AG09309 (cell line): ENCODE results near the gene CELF4.

Experiments used
- DNase-seq: peaks from one replicate; pipeline ENCODE4 v3.0.0-alpha.2; 2010; ENCODE audit warnings: low read depth
- H3K4me3 ChIP-seq: 2 replicates; pipeline ENCODE4 v1.5.1; 2011; ENCODE audit warnings: mild to moderate bottlenecking, low read depth, low read length, moderate library complexity; ENCODE audit not compliant: control insufficient read depth
- CTCF ChIP-seq: IDR thresholded peaks from 2 replicates; pipeline ENCODE4 v1.5.1; 2011; ENCODE audit warnings: mild to moderate bottlenecking, low read depth, low read length, inconsistent platforms; ENCODE audit not compliant: insufficient read depth, control insufficient read depth; ENCODE audit errors: missing control alignments

CELF4 gene

GRCh38 chr18:37351110-37351509 is 214.5 kb downstream of the CELF4 start:
- DNase-seq, result no peak
- H3K4me3 ChIP-seq, result no peak overlapping the region
- no peak for TF ChIP-seq CTCF

- TF ChIP-seq CTCF, result no peak
- no peak overlapping the region for H3K4me3 ChIP-seq
- no peak for DNase-seq
These were observed 216.9 kb downstream of the CELF4 start for GRCh38 chr18:37348729-37349128.

GRCh38 chr18:37346048-37346447 is 219.6 kb downstream of the CELF4 start:
- TF ChIP-seq CTCF, result no peak
- DNase-seq, result no peak
- H3K4me3 ChIP-seq, result no peak overlapping the region

- DNase-seq, result no peak
- no peak overlapping the region for H3K4me3 ChIP-seq
- TF ChIP-seq CTCF, result no peak
These were observed 222.1 kb downstream of the CELF4 start for GRCh38 chr18:37343542-37343851.

GRCh38 chr18:37341473-37342086 is 224.0 kb downstream of the CELF4 start:
- TF ChIP-seq CTCF, result no peak
- H3K4me3 ChIP-seq, result no peak overlapping the region
- no peak for DNase-seq

GRCh38 chr18:37341016-37341415 is 224.6 kb downstream of the CELF4 start:
- TF ChIP-seq CTCF, result no peak
- H3K4me3 ChIP-seq, result no peak overlapping the region
- no peak for DNase-seq
